Subcutaneous adipose tissue (tissue), 4 donors: Measurements from ENCODE around the gene C9orf78. TPM values are rescaled to one million over a fixed set of nuclear protein-coding genes. Genes with fewer than 3 reads are reported as not detected.

Experiments used
- total RNA-seq, 4 donors: library from RNA; depleted of rRNA; stranded (reverse); fragments of >200 nt; gene quantifications; one replicate each; pipeline ENCODE4 v1.1.0, GENCODE V29; 2016
- TF ChIP-seq, protein P1 (sequence below): fragments of 450-650 bp; IDR thresholded peaks from one replicate; pipeline ENCODE4 v1.5.1; 2016; ENCODE audit warnings: low read depth, mild to moderate bottlenecking, control low read depth, antibody characterized with exemption, moderate library complexity

C9orf78 gene
- total RNA-seq, 4 donors from 2014 or later = 37.8 to 105 (median 50.9) TPM

DNA sequence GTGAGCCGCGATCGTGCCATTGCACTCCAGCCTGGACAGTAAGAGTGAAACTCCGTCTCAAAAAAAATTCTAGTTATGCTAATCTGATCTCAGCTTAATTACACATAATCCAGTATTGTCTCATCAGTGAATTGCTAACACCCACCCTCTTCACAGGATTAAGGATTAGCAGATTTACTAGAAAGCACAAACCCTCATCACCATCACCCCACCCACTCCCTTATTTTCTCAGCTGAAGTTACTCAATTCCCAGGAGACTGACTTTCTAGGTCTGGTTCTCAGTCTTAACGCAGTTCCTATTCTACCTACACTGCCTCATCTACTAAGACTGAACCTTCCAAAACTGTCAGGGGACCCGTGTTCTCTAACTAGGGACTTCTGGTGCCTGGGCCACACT is 23.1 kb downstream of the C9orf78 start:
- TF ChIP-seq, protein P1, sequence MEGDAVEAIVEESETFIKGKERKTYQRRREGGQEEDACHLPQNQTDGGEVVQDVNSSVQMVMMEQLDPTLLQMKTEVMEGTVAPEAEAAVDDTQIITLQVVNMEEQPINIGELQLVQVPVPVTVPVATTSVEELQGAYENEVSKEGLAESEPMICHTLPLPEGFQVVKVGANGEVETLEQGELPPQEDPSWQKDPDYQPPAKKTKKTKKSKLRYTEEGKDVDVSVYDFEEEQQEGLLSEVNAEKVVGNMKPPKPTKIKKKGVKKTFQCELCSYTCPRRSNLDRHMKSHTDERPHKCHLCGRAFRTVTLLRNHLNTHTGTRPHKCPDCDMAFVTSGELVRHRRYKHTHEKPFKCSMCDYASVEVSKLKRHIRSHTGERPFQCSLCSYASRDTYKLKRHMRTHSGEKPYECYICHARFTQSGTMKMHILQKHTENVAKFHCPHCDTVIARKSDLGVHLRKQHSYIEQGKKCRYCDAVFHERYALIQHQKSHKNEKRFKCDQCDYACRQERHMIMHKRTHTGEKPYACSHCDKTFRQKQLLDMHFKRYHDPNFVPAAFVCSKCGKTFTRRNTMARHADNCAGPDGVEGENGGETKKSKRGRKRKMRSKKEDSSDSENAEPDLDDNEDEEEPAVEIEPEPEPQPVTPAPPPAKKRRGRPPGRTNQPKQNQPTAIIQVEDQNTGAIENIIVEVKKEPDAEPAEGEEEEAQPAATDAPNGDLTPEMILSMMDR = no peak

DNA sequence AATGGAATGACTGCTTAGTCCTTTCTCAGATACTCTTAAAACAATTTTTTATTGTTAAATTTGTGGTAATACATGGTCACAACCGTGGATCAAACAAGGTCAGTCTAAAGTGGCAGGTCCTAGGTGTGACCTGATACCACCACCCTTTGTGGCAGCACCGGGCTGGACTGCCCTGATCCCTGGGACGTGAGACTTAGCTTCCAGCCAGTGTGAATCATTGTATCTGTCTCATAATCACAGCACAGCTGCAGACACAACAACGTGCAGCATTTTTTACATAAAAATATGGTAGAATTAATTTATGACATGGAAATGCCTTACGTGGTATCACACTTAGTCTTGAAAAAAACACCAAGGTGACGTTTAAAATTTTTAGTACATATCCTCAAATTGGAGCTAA is 24.3 kb downstream of the C9orf78 start:
- TF ChIP-seq, protein P1 = no peak

DNA sequence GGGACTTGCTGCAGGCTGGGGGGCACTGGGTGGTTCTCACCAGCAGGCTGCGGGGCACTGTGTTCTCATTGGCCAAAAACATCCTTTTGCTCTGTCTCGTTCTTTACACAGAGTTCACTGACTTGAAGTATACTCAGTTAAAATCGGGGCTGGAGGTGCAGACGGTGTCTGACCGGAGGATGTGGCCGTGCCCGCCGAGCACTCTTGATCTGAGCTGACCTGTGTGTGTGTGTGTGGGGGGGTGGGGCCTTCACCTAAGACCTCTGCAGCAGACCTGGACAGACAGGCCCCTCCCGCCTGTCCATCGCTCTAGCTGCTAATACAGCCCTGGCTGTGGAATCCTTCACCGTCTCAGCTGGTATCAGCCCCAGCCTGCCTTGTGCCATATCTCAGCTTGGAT is 25.0 kb downstream of the C9orf78 start:
- TF ChIP-seq, protein P1 = no peak

DNA sequence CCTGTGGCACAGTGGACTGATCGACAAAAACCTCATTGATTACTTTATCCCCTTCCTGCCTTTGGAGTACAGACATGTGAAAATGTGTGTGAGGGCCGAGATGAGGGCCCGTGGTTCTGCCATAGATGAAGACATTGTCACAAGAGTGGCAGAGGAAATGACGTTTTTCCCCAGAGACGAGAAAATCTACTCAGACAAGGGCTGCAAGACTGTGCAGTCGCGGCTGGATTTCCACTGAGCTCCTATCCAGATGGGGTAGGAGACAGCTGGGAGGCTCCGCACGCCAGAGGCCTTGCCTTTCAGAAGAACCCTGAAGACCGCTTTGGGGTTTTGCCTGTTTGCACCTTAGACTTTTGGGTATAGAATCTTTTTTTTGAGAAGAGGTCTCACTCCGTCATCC is 25.7 kb downstream of the C9orf78 start:
- TF ChIP-seq, protein P1 = no peak

DNA sequence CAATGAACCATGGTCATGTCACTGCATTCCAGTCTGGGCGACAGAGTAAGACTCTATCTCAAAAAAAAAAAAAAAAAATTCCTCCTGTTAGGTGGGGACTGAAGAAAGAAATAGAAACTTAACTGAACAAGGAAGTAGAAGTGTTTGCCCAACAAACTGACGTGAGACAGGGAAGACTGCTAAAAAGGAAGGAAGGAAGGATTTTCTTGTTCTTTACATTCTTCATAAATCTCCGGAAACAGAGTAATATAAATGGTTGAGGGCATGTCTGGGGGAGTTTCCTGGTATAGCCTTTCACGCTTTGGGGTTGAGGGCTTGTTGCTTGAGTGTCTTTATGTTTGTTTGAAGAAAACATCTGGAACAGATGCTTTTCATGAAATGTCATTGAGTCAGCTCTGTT is 29.0 kb downstream of the C9orf78 start:
- TF ChIP-seq, protein P1 = no peak

DNA sequence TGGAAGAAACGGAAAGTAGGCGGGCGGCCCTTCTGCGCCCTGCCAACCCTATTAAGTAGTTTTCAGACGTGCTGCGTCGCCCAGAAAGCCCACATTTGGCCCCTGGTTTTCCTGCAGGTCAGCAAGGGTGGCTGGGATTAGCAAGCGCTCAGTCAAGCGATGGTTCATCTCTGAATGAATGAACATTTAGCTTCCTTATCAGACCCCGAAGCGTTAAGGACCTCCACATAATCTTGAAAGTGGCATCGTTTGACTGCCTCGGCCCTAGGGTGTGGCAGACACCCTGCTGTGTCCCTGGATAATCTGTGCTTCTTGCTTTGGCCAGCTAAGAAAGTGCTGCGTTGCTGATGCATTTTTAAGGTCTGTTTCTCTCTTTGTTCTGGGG is 31.4 kb downstream of the C9orf78 start:
- TF ChIP-seq, protein P1 = no peak

DNA sequence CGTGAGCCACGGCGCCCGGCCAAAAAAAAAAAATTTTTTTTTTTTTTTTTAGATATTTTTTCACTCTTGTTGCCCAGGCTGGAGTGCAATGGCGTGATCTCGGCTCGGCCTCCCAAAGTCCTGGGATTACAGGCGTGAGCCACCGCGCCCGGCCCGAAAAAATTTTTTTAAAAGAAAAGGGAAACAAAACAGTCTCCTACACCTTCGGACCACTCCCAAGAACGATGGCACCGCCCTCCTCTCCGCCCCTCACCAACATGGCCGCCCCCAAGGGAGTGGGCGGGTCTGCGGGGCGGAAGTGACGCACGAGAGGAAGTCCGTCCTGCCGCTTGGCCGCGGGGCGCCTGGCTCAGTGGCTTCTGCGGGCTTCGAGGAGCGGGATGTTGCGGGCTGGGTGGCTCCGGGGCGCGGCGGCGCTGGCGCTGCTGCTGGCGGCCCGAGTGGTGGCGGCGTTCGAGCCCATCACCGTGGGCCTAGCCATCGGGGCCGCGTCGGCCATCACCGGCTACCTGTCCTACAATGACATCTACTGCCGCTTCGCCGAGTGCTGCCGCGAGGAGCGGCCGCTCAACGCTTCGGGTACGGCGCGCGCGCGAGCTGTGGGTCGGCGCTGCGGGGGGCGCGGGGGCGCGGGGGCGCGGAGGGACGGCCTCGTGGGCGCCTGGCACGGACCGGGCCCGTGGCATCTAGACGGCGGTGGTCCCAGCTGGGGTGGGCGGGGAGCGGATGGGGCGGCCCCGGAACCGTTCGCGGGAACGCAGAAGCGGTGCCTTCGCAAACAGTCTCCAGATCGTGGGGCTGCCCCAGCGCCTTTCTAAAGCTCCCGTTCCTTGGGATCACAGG is 32.0 kb downstream of the C9orf78 start, which contains the start of gene TOR1B:
Gene TOR1B (plus strand): TSS at position 352 of the 843 bp plus-strand sequence. CDS start 29 bp downstream, at position 381.
- TF ChIP-seq, protein P1 = no peak
